HS-5 (cell line): ENCODE results near the gene GPX7.

Source experiments
- DNase-seq: peaks from one replicate; pipeline ENCODE4 v3.0.0-alpha.2; 2012; ENCODE audit warnings: low read depth

GPX7 gene

DNA sequence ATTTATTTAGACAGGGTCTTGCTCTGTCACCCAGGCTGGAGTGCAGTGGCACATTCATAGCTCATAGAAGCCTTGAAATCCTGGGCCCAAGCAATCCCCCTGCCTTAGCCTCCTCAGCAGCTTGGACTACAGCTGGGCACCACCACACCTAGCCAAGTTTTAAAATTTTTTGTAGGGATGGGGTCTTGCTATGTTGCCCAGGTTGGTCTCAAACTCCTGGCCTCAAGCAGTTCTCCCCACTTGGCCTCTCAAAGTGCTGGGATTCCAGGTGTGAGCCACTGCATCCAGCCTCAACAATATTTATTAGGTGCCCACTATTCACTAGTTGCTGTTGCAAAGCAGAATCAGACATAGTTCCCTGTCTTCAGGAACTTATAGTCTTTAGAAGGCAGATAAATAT lies 14.1 kb upstream of the GPX7 start:
- no peak for DNase-seq

DNA sequence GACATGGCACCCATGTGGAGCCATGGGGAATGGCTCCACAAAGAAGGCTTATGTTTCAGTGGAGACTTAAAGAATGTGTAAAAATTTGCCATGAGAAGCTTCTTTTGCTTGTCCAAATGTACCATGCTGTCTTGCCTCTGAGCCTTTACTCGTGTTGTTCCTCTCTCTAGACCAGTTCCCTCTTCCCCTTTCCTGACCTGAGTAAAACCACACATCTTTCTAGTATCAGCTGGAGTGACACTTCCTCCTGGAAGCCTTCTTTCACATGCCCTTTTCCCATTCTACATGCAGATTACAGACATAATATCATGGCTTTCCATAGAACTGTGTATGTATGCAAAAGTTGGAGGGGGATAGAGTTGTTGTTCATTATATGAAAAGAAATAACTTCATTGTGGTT lies 13.6 kb upstream of the GPX7 start:
- no peak for DNase-seq

DNA sequence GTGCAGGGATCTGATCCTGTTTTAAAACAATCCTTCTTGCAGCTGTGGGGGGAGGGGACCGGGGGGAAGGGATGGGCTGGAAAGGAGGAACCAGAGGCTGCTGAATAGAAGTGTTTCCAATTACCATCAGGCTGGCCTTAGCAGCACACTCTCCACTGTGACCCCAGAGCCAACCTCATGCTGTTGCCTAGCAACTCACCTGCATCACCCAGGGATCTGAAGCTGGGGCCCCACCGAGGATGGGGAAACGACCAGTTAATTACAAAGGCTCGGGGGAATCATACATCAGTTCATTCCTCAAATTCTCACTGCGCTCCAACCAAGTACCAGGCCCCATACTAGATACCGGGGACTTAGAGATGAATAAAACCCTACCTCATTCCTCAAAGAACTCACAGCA lies 11.9 kb upstream of the GPX7 start:
- DNase-seq, result no peak

DNA sequence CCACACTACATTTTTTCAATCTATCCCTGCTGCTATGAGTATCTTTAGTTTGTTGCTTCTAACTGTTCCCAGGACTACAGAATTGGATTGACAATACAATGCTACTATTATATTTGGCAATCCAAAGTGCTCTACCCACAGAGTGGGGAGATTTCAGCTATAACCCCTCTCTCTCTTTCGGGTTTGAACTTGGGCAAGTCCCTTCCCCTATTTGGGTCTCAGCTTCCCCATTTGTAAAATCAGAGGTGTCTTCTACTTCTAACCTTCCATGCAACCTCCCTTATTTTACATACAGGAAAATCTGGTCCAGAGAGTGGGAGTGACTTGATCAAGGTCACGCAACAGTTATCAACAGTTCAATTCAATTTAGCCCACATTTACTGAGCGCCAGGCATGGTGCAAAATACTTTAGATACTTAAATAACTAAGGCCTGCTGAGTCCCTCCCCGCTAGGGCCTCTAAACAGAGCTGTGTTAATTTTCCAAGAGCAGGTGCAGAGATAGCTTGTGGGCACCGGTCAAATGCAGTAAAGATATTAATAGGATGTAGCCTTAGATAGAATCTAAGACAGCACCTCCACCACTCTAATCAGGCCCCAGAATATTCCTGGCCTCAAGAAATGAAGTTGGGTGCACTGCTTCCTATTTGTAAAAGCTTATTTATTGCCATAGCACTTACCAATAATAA lies 9.4 kb upstream of the GPX7 start:
- DNase-seq, result no peak

DNA sequence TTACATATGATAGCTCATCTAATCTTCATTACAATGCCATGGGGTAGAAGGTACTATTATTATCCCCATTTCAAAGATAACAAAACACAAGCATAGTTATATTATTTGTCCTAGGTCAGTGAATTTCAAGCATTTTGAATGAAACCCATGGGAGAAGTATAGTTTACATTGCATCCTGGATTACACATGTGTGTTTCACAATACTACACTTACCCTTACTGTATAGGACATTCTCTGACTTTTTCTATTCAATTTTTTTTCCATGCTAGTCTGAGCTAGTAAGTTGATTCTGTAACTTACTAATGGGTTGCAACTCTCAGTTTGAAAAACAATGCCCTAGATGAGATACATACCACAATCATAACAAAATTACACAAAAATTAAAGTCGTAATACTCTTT lies 8.7 kb upstream of the GPX7 start:
- no peak for DNase-seq

DNA sequence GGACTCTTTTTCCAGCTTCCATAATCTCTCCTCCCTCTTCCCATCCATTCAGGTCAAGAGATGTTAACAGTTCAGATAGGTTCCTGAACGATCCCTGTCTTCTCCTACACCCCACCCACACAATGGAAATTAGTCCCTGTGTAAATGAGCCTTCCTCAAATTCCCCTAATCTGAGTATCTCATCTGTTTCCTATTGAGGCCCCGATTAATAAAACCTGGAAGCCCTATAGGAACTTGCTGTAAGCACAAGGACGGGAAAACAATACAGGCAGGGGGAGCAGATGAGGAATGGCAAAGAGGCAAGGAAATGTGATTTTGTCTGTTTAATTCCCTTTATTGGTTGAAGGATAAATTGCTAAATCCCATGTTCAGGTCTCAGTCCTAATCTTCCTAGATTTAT lies 7.1 kb upstream of the GPX7 start:
- no peak for DNase-seq

DNA sequence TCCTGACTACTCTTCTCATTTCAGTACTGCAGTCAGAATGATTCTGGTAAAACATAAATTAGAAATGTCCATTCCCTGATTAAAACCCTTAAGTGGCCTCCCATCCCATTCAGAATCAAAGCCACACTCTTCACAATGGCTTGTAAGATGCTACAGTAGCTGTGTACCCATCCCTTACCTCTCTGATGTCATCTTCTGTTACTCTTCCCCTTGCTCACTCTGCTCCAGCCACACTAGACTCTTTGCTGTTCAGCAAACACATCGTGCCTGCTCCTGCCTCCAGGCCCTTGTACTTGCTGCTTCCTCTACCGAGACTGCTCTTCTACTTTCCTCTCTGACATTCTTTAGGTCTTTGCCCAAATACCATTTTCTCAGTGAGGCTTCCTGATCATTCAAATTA lies 4.3 kb upstream of the GPX7 start:
- DNase-seq, result no peak

DNA sequence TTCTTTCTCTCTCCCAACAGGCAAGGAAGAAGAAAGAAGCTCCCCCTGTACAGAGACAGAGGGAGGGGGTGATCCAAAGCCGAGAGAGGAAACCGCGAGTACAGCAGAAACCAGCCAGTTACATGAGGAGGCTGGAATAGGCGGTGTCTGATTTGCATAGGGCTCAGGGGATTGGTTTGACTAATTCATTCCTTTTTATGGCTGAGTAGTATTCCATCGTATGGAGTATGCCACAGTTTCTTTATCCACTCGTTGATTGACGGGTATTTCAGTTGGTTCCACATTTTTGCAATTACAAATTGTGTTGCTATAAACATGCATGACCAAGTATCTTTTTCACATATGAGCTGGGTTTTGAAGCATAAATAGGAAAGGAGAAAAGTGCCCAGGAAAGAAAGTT lies 3.4 kb upstream of the GPX7 start:
- DNase-seq, result no peak

DNA sequence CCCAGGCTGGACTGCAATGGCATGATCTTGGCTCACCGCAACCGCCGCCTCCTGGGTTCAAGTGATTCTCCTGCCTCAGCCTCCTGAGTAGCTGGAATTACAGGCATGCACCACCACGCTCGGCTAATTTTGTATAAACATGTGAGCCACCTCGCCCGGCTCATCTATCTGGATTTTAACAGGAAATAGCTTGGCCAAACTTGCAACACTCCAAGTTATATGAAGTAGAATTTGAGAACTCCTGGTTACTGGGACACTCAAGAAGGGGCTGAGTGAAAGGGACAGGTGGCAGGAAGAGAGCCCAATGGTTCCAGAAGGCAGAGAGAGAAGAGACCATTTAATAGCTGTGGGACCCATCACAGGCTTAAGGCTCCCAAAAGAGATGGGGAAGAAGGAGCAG lies 2.9 kb upstream of the GPX7 start:
- no peak for DNase-seq

DNA sequence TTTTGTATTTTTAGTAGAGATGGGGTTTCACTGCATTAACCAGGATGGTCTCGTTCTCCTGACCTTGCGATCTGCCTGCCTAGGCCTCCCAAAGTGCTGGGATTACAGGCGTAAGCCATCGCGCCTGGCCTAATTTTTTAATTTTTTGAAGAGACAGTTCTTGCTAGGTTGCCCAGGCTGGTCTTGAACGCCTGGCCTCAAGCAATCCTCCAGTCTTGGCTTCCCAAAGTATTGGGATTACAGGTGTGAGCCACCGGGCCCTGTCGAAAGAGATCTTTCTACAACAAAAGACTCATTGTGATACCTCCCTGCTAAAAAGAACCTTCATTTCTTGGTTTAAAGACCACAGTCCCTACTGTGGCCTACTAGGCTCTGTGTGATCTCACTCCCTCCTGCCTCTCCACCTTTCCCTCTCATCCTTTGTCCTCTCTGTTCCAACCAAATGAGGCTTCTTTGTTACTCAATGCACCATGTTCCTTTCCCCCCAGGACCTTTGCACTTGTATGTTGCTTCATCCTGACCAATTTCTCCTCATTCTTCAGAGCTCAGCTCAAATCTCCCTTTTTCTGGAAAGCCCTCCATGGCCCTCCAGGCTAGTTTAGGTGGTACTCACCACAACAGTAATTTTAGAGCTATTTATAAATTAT lies 1.5 kb upstream of the GPX7 start:
- DNase-seq, result no peak

DNA sequence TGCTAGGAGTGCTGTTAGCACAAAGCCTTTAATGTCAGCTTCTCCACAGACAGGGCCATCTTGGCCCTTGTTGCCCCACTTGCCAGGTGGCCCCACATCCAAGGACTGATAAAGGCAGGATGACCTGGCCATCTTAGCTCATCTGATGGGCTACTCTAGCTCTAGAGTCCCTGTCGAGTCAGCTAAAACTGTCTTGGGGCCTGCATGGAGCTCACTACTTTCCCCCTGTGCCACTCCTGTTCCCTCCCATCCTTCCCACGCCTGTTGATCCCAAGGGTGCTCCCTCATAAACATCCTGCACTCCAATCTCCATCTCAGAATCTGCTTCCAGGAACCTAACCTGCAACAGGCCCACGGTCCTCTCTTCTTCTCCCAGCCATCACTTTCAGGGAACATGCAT lies 652 bp upstream of the GPX7 start:
- DNase-seq, result no peak

DNA sequence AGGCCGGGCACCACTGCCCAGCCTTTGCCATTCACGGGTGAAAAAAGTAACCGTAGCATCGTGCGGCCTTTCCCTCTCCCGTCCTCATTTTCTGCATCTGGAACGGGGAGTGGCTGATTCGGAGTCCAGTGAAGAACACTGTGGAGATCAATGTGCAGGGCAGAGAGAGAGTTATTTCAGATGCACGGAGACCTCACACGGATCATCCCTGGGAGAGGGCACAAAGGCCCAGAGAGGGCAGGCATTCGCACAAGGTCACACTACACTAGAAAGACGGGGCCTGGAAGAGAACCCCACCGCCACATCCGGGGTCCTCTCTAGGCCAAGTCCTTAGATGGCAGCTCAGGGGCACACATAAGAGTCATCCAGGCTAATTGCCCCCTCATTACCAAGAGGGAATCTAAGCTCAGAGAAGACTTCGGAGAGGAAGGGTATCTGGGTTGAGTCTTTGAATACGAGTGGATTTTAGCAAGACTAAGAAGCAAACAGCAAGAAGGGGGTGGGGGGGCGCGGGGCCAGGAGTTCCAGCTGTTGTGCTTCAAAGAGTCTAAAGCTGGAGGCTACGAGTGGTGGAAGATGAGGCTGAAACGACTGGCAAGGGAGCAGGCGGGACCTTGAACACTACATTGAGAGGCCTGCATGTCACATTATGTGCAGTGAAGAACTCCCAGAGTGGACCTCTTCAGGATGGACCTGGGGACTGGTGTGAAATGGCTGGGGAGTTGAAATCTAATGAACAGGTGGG lies 857 bp downstream of the GPX7 start:
- no peak for DNase-seq

DNA sequence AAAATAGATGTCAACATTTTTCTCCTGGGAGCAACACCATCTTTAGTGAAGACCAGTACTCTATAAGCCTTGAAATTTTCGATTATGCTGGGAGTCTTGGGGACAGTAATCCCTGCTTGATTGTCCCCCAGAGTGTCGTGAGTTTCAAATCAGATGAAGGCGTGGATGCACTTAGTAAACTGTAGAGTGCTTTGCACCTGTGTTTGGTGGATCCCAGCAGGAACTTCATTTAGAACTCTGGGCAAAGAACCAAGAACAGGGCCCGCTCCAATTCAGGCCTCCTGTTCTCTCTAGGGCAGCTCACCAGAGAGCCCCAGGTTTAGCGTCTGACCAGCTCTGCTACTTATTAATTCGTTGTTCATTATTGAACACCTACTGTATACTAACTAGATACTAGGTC lies 1.5 kb downstream of the GPX7 start:
- DNase-seq, result no peak

DNA sequence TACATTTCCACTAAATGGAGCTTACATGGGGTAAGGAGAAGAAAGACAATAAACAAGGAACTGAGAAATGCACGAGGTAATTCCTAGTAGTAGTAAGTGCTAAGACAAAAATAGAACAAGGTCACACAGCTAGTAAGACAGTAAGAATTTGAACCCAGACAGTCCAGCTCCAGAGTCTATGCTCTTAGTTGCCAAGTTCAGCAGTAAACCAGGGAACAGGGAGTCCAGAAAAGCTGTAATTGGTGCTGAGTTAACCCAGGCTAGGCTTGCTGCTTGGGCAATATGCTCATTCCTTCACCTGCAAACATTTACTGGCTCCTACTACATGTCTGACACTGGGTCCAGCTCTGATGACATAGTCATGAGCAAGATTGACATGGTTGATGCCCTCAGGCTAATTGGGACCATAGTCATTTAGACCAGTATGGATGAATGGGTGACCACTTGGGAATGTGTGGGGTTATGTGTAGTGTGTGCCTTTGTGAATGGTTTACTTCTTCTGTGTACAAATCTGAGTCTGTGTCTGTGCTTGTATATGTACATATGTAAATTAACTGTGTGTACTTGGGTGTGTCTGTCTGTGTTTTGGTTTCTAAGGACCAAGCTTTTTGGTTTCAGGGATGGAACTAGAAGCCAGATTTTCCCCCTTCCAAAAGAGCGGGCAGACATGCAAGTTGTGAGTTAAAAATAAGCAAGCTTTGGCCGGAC lies 2.0 kb downstream of the GPX7 start:
- DNase-seq, result no peak

DNA sequence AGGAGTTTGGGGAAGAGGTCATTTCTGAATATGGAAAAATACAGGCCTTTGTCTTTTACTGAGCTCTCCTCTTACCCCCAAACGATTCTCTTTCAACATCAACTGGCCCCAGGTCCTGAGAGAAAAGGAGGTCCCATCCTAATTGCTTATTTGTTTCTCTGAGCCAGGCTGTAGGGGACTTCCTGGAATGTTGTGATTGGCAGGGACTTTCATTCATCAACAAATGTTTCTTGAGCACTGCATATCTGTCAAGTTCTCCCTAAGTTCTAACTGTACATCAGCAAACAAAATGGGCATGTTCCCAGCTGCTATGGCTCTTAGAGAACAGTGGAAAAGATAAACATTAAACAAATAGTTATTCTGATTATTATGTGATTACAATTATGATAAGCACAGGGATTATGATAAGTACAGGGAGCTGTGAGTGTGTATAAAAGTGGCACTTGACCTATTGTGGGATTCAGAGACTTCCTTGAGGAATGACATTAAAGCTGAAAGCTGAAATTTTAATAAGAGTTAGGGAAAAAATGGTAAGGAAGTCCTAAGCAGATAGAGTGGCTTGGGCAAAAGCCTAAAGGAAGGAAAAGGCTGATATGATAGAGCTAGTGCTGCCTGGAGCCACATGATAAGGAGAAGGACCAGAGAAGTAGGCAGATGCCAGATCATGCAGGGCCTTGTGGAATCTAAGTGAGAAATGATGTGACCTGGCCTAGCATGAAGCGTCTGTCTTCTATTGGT lies 11.6 kb downstream of the GPX7 start:
- no peak for DNase-seq

DNA sequence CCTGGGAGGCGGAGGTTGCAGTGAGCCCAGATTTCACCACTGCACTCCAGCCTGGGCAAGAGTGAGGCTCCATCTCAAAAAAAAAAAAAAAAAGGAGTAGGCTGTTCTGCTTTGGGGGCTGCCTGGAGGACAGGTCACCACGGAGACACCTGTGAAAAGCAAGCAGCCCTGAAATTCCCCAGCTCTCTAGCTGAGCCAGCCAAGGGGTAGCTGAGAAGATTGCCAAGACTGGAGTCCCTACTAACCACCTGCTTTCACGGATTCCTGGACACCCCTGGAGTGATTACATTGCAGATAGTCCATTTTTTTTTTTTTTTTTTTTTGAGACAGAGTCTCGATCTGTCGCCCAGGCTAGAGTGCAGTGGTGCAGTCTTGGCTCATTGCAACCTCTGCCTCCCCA lies 12.5 kb downstream of the GPX7 start:
- DNase-seq, result no peak

DNA sequence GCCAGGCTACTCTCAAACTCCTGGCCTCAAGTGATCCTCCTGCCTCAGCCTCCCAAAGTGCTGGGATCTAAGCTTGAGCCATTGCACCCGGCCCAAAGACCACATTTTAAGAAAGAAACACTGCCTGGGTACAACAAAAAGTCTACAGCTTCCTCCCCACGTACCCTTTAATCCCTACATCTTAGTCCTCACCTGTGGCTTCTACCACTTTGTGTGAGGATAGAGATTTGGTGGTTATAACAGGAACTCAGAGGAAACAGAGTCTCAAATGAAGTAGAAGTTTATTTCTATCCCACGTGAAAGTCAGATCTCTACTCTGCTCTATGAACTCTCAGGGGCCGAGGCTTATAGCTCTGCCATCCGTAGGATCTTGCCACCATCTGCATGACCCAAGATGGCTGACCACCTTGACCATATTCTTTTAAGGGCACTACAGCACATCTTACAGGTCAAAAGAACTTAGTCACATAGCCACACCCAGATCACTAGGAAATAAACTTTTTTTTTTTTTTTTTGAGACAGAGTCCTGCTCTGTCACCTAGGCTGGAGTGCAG lies 13.4 kb downstream of the GPX7 start:
- DNase-seq, result no peak

DNA sequence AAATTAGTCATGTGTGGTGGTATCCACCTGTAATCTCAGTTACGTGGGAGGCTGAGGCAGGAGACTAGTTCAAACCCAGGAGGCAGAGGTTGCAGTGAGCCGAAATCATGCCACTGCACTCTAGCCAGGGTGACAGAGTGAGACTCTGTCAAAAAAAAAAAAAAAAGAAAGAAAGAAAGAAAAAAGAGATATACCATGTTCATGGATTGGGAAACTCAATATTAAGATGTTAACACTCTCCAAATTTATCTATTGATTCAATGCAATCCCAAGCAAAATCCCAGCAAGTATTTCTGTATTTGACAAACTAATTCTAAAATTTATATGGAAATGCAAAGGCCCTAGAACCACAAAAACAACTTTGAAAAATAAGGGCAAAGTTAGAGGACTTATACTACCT lies 19.8 kb downstream of the GPX7 start:
- DNase-seq, result no peak

DNA sequence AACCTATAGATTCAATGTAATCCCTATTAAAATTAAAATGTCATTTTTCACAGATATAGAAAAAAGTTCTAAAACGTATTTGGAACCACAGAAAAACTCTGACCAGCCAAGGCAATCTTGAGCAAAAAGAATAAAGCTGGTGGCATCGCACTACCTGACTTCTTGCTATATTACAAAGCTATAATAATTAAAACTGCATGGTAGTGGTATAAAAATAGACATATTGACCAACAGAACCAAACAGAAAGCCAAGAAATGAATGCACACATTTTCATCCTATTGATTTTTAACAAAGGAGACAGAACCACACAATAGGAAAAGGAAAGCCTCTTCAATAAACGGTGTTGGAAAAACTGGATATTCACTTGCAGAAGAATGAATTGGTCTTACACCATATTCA lies 21.6 kb downstream of the GPX7 start:
- no peak for DNase-seq

DNA sequence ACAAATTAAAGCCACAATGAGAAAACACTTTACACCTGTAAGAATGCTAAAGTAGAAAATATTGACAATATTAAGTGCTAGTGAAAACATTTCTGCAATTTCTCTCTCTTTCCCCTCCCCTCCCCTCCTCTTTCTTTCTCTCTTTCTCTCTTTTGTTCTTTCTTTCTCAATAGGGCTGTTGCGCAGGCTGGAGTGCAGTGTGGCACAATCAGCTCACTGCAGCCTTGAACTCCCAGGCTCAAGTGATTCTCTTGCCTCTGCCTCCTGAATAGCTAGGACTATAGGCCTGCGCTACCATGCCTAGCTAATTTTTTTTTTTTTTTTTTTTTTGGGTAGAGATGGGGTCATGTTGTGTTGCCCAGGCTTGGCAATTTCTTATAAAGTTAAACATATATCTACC lies 24.9 kb downstream of the GPX7 start:
- DNase-seq, result no peak

DNA sequence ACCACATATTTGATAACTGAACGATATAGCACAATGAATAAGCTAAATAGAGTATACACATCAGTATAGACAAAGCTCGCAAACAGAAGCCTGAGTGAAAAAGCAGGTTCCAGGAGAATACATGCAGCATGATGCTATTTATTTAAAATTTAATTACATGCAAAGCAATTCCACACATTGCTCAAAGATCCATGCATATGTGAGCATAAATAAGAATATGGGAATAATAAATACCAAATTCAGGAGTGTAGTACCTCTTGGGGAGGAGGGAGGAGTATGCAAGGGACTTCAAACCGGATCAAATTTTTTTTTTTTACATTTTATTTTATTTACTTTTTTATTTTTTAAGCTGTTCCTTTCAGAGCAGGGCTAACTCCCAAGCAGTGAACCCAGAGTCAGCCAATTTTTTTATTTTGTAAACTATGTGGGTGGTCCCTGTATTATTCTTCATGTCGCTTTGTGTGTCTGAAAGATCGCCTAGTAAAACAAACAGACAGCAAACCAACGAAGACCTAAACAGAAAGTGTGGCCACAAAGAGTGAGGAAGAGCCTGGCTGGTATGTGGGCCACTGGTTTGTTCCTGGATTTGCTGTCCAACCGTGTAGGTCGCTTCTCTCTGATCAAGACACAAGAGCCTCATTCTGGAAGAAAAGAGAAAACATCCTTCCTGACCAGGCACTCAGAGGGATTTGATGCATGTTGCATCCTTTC lies 26.6 kb downstream of the GPX7 start:
- no peak for DNase-seq

DNA sequence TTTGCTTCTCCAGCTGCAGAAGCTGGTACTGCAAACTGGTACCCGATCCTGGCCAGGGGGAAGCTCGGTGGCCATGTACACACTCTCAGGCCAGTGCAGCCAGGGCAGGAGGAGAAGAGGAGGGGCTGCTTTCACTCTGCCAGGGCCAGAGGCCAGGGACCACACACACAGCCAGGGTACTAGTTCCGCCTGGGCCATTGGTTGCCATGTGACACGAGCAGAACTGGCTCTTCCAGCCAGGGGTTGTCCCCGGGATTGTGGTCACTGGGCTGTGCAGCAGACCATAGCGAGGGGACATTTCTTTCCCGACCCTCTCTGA lies 27.1 kb downstream of the GPX7 start:
- DNase-seq, result no peak
